ENCODE results near the gene MYL3. TPM values are rescaled to one million over a fixed set of nuclear protein-coding genes. Genes with fewer than 3 reads are reported as not detected.

MYL3 gene
- total RNA-seq, 2 experiments from 2014 or later = not detected

DNA sequence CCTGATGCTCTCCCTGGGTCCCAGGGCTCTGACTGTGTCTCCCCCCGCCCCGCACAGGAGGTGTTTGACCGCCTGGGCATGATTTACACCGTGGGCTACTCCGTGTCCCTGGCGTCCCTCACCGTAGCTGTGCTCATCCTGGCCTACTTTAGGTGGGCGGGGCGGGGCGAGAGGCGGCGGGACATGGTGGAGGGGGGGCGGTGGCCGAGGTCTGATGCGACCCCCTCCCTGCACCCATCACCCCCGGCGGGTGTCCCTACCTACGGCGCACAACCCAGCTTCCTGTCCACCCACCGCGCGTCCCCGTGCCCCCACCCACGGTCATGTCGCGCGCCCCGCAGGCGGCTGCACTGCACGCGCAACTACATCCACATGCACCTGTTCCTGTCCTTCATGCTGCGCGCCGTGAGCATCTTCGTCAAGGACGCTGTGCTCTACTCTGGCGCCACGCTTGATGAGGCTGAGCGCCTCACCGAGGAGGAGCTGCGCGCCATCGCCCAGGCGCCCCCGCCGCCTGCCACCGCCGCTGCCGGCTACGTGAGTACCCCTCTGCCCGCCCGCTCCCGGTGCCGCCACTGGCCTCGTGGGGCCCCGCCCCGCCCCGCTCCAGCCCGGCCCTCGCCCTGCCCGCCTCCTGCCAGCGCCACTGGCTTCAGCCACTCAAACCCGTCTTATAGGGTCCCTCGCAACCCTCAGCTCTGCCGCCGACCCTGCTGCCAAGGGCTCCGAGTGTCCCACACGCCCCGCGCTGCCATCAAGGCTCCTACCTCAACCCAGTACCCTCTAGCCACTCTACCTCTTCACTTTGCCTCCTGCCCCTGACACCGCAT is 35.3 kb upstream of the MYL3 start:
- DNase-seq (no peak), ATAC-seq (peak; percentile 22)
- ChIA-PET POLR2A (interaction anchor here (0.7 kb wide), 1 partner anchor 228 kb away, joined by 3 read pairs; no protein-coding TSS in a partner anchor), CTCF (no interaction called here)
- peaks cover 2% of the 10 kb centered on the region for H3K4me1 Mint-ChIP-seq
- H3K27me3 Mint-ChIP-seq = peaks cover 16% of the 10 kb centered on the region
- no peak overlapping the region for H3K27ac Mint-ChIP-seq
- H3K4me3 Mint-ChIP-seq = no peak overlapping the region
- intact Hi-C loops (cut with DNase I, micrococcal nuclease) = no loop called here
- H3K36me3 Mint-ChIP-seq (ENCODE audit: low read depth) = no peaks in the 10 kb centered on the region
- H3K9me3 Mint-ChIP-seq (ENCODE audit: low read depth) = no peaks in the 10 kb centered on the region

DNA sequence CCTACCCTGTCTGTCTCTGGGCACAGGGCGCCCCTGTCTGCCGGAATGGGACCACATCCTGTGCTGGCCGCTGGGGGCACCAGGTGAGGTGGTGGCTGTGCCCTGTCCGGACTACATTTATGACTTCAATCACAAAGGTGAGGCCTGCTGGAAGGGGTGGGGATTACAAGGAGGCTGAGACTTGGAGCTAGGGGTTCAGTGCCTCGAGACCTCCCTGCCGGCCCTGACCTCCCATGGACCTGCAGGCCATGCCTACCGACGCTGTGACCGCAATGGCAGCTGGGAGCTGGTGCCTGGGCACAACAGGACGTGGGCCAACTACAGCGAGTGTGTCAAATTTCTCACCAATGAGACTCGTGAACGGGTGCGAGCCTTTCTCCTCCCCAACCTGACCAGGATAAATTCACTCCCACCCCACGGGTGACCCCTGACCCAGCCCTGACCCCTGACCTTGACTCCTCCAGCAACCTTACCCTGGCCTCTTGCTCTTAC is 34.6 kb upstream of the MYL3 start:
- DNase-seq (no peak), ATAC-seq (no peak)
- POLR2A ChIA-PET = interaction anchor here (0.7 kb wide), 1 partner anchor 227 kb away, joined by 3 read pairs; no protein-coding TSS in a partner anchor
- intact Hi-C loops (cut with DNase I, micrococcal nuclease) = no loop called here
- Mint-ChIP-seq H3K9me3 (ENCODE audit: low read depth) (no peaks in the 10 kb centered on the region), H3K27me3 (peaks cover 16% of the 10 kb centered on the region), H3K36me3 (ENCODE audit: low read depth) (no peaks in the 10 kb centered on the region), H3K4me1 (peaks cover 2% of the 10 kb centered on the region), H3K27ac (no peak overlapping the region), H3K4me3 (no peak overlapping the region)
- CTCF ChIA-PET = no interaction called here

DNA sequence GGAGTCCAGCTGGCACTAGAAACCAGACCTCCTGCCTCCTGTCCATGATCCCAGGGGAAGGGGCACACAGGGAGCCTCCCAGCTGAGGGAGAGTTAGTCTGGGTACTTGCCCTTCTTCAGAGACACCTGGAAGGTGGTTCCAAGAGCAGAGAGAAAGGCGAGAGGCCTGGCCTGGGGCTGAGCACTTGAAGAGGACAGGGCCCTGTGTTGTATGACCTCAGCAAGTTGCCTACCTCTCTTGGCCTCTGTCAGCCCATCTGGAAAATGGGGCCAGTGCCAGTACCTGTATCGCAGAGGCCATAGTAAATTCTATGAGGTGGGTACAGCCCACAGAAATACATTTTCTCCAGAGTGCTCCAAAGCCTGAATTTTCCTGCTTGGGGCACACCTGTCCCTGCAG is 33.8 kb upstream of the MYL3 start:
- H3K36me3 Mint-ChIP-seq (ENCODE audit: low read depth) = no peaks in the 10 kb centered on the region
- no peak overlapping the region for H3K27ac Mint-ChIP-seq
- peaks cover 4% of the 10 kb centered on the region for H3K4me1 Mint-ChIP-seq
- intact Hi-C loops (cut with DNase I, micrococcal nuclease) = no loop called here
- POLR2A ChIA-PET = no interaction called here
- CTCF ChIA-PET = interaction anchor here (1.0 kb wide), 1 partner anchor 195 kb away, joined by 3 read pairs; no protein-coding TSS in a partner anchor
- DNase-seq (no peak), ATAC-seq (no peak)
- peaks cover 20% of the 10 kb centered on the region for H3K27me3 Mint-ChIP-seq
- H3K4me3 Mint-ChIP-seq = no peak overlapping the region
- H3K9me3 Mint-ChIP-seq (ENCODE audit: low read depth) = no peaks in the 10 kb centered on the region

DNA sequence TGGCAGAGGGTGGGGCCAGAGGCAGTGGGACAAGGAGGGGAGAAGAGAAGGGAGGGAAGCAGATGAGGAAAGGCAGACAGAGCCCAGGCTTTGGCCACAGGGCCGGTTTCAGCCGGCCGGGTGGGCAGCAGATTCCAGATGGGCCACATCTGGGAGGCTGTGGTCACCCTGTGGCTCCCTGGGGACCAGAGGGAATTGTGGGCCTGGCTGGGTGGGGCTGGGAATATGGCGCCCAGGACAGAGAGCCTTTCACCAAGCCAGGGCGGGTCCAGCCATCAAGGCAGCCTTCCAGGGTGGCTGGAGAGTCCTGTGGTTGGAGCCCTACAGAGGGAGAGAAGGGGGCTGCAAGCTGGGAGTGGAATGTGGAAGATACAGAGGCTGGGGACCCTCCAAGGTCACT is 33.1 kb upstream of the MYL3 start:
- Mint-ChIP-seq H3K4me3 (no peak overlapping the region), H3K27ac (no peak overlapping the region), H3K27me3 (peaks cover 26% of the 10 kb centered on the region), H3K4me1 (peaks cover 4% of the 10 kb centered on the region), H3K36me3 (ENCODE audit: low read depth) (no peaks in the 10 kb centered on the region), H3K9me3 (ENCODE audit: low read depth) (no peaks in the 10 kb centered on the region)
- CTCF ChIA-PET = interaction anchor here (0.7 to 2.2 kb wide), 7 partner anchors 13 to 407 kb away, joined by 3 to 12 read pairs (median 4); no protein-coding TSS in a partner anchor
- POLR2A ChIA-PET = no interaction called here
- no peak for DNase-seq
- intact Hi-C loops (cut with DNase I, micrococcal nuclease) = no loop called here
- ATAC-seq = no peak

DNA sequence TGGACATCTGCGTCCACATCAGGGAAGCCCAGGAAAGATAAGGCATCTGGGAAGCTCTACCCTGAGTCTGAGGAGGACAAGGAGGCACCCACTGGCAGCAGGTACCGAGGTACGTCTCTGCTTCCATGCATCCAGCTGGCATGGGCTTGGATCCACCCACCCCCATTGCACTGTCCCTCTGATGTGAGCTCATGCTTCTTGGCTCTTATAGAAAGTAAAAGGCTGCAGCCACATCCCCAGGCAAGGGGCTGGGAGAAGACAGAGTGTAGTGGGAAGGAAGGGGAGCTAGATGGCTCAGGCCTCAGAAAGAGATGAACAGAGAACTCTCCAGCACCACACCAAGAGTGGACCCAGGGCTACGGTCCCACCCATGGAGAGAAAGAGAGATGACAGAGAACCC is 32.5 kb upstream of the MYL3 start:
- Mint-ChIP-seq H3K9me3 (ENCODE audit: low read depth) (no peaks in the 10 kb centered on the region), H3K36me3 (ENCODE audit: low read depth) (no peaks in the 10 kb centered on the region), H3K27me3 (peaks cover 33% of the 10 kb centered on the region), H3K27ac (no peak overlapping the region), H3K4me3 (no peak overlapping the region), H3K4me1 (peaks cover 4% of the 10 kb centered on the region)
- intact Hi-C loops (cut with DNase I, micrococcal nuclease) = loop anchor here (1.0 kb wide), 3 partner anchors 29 to 190 kb away; no protein-coding TSS in a partner anchor
- CTCF ChIA-PET = interaction anchor here (0.6 to 2.2 kb wide), 10 partner anchors 11 to 1635 kb away, joined by 3 to 12 read pairs (median 4); no protein-coding TSS in a partner anchor
- ATAC-seq (no peak), DNase-seq (no peak)
- POLR2A ChIA-PET = no interaction called here

DNA sequence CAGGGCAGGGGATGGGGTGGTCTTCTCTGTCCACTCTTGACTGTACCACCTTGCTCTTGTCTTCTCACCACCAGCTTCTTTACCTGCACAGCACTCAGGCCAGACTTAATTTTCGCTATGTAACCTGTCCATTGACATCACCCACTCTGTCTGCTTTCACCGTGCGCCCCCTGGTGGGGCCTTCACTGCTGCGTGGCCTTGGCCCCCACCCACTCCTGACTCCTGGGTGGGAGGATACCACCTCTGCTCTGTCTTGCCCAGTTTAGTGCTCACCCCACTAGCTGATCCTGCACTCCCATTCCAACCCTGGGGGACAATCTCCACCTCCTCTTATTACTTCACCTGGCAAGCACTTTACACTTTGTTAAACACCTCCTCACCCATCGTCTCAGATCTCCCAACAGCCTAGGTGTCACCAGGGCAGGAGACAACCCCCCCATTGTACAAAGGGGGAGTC is 32.0 kb upstream of the MYL3 start:
- Mint-ChIP-seq H3K4me1 (peaks cover 4% of the 10 kb centered on the region), H3K4me3 (no peak overlapping the region), H3K27me3 (peaks cover 35% of the 10 kb centered on the region), H3K9me3 (ENCODE audit: low read depth) (no peaks in the 10 kb centered on the region), H3K36me3 (ENCODE audit: low read depth) (no peaks in the 10 kb centered on the region), H3K27ac (no peak overlapping the region)
- intact Hi-C loops (cut with DNase I, micrococcal nuclease) = loop anchor here (1.0 kb wide), 3 partner anchors 29 to 190 kb away; no protein-coding TSS in a partner anchor
- CTCF ChIA-PET = interaction anchor here (0.6 to 2.2 kb wide), 14 partner anchors 9 to 1634 kb away, joined by 3 to 12 read pairs (median 4); no protein-coding TSS in a partner anchor
- DNase-seq (peak; percentile 86), ATAC-seq (peak; percentile 74)
- POLR2A ChIA-PET = no interaction called here

DNA sequence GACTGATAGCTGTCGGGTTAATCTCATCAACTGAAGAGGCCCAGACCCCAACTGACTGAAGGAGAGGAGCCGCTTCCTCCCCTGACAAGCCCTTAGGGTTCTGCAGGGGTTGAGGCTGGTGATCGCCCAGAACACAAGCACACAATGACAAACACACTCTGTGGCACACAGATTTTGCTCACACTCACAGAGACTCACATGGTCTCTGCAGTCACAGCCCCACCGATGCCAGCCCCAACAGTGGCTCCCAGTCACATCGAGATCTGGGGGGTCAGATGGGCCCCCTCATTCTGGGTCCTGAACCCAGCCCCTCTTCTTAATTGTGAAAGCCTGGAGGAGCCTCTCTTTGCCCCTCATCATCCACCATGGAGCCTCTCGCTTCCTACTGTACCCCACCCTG is 31.0 kb upstream of the MYL3 start:
- peaks cover 4% of the 10 kb centered on the region for H3K4me1 Mint-ChIP-seq
- H3K27ac Mint-ChIP-seq = no peak overlapping the region
- POLR2A ChIA-PET = no interaction called here
- H3K27me3 Mint-ChIP-seq = peaks cover 35% of the 10 kb centered on the region
- CTCF ChIA-PET = interaction anchor here (0.6 to 2.2 kb wide), 8 partner anchors 9 to 196 kb away, joined by 3 to 12 read pairs (median 4); no protein-coding TSS in a partner anchor
- H3K4me3 Mint-ChIP-seq = no peak overlapping the region
- no peaks in the 10 kb centered on the region for H3K36me3 Mint-ChIP-seq (ENCODE audit: low read depth)
- no peak for ATAC-seq
- no peaks in the 10 kb centered on the region for H3K9me3 Mint-ChIP-seq (ENCODE audit: low read depth)
- no peak for DNase-seq
- intact Hi-C loops (cut with DNase I, micrococcal nuclease) = loop anchor here in 1 of 2 experiments (1.0 kb wide), 1 partner anchor 28 kb away; no protein-coding TSS in a partner anchor

DNA sequence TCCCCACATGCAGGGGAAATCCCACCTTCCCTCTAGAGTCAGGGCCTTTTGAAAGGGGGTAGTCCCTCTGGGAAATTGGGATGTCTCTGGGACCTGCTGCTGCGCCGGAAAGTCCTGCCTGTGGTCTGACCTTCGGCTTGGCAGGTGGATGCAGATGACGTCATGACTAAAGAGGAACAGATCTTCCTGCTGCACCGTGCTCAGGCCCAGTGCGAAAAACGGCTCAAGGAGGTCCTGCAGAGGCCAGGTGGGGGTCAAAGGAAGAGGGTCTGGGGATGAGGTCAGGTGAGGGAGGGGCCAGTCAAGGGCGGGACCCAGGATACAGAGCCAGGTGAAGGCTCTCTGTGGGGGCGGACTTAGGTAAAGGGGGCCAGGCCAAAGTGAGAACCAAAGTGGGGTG is 30.5 kb upstream of the MYL3 start:
- H3K27ac Mint-ChIP-seq = no peak overlapping the region
- DNase-seq = no peak
- peaks cover 33% of the 10 kb centered on the region for H3K27me3 Mint-ChIP-seq
- H3K4me3 Mint-ChIP-seq = no peak overlapping the region
- H3K36me3 Mint-ChIP-seq (ENCODE audit: low read depth) = no peaks in the 10 kb centered on the region
- H3K4me1 Mint-ChIP-seq = peaks cover 4% of the 10 kb centered on the region
- POLR2A ChIA-PET = no interaction called here
- CTCF ChIA-PET = interaction anchor here (0.6 to 2.1 kb wide), 2 partner anchors 9 to 22 kb away, joined by 3 to 5 read pairs; no protein-coding TSS in a partner anchor
- intact Hi-C loops (cut with DNase I, micrococcal nuclease) = loop anchor here in 1 of 2 experiments (1.0 kb wide), 1 partner anchor 27 kb away; no protein-coding TSS in a partner anchor
- no peaks in the 10 kb centered on the region for H3K9me3 Mint-ChIP-seq (ENCODE audit: low read depth)
- no peak for ATAC-seq

DNA sequence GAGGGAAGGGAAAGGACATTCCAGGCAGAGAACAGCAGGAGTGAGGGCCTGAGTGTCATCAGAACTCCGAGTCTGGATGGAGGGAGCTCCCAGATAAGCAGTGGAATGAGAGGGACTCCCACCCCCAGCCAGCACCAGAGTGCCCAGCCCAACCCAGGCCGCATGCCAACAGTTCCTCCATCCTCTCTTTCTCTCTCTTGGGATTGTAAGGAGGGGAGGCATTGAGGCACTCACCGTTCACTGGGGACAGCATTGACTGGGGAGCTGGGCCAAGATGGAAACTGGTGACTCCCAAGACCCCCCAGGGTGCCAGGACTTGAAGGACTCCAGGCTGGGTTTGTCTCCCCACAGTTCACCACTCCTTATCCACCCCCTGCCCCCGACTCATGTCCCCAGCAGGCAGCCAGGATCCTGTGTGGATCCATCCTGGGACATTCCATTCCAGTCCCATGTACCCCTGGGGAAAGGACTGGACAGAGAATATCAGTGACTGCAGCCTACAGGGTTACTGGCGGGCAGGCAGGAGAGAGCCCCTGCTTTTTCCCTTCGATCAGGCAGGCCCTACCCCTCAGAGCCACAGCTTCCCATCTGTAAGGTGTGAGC is 30.0 kb upstream of the MYL3 start:
- H3K27me3 Mint-ChIP-seq = peaks cover 33% of the 10 kb centered on the region
- no peak overlapping the region for H3K27ac Mint-ChIP-seq
- intact Hi-C loops (cut with DNase I, micrococcal nuclease) = no loop called here
- ATAC-seq (no peak), DNase-seq (no peak)
- ChIA-PET CTCF (interaction anchor here (0.6 to 2.1 kb wide), 2 partner anchors 22 to 24 kb away, joined by 3 to 5 read pairs; no protein-coding TSS in a partner anchor), POLR2A (no interaction called here)
- peaks cover 2% of the 10 kb centered on the region for H3K4me1 Mint-ChIP-seq
- no peaks in the 10 kb centered on the region for H3K36me3 Mint-ChIP-seq (ENCODE audit: low read depth)
- no peaks in the 10 kb centered on the region for H3K9me3 Mint-ChIP-seq (ENCODE audit: low read depth)
- H3K4me3 Mint-ChIP-seq = no peak overlapping the region

DNA sequence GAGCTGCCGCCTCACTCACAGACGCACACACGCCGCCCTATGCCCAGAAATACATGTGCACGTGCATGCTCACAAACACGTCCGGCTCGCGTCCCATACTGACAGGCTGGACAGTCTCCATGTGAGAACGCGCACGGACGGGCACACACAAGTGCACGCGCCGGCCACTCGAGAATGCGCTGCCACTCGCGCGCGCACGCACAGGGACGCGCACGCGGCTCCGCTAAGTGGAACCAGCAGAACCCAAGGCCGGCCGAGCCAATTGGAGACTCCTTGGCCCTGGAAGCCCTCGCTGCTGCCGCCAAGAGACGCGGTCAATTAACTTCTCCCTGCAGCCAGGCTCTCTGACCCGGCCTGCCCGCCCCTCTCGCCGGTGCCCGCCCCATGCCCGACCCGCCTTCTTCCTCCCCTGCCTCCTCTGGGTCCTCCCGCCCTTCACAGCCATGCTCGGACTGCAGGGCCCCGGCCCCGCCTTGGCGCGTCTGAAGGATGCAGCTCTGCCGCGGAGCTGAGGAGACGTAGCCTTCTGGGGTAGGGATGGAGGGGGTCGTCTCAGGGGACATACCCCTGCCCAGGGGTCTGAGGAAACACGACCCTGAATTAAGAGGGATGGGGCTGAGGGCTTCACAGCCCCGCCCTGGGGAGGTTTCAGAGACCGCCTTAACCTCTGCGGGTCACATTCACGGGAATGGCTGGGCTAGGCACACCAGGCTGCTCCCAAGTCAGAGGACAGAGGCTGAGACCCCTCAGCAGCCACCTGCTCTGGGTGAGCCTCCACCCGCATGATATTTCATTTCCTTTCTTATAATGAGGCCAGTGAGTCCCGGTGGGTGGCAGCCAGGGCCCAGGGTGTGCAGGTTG is 29.3 kb upstream of the MYL3 start:
- Mint-ChIP-seq H3K36me3 (ENCODE audit: low read depth) (no peaks in the 10 kb centered on the region), H3K4me1 (peaks cover 2% of the 10 kb centered on the region), H3K27me3 (peaks cover 27% of the 10 kb centered on the region), H3K9me3 (ENCODE audit: low read depth) (no peaks in the 10 kb centered on the region), H3K27ac (no peak overlapping the region), H3K4me3 (peak overlapping the region; percentile 44)
- ATAC-seq = peak; percentile 28
- ChIA-PET POLR2A (no interaction called here), CTCF (interaction anchor here (0.6 kb wide), 1 partner anchor 23 kb away, joined by 3 read pairs; no protein-coding TSS in a partner anchor)
- DNase-seq = peak; percentile 28
- intact Hi-C loops (cut with DNase I, micrococcal nuclease) = no loop called here
